ENCODE measurements around the gene MYH16. TPM values are rescaled to one million over a fixed set of nuclear protein-coding genes. Genes with fewer than 3 reads are reported as not detected.

Gene MYH16
- total and polyA plus RNA-seq, 9 of the 15 experiments (the other 6 are each of a cell fraction or from before 2014, with no cell fraction given): 0.09 TPM; not detected in 8

DNA sequence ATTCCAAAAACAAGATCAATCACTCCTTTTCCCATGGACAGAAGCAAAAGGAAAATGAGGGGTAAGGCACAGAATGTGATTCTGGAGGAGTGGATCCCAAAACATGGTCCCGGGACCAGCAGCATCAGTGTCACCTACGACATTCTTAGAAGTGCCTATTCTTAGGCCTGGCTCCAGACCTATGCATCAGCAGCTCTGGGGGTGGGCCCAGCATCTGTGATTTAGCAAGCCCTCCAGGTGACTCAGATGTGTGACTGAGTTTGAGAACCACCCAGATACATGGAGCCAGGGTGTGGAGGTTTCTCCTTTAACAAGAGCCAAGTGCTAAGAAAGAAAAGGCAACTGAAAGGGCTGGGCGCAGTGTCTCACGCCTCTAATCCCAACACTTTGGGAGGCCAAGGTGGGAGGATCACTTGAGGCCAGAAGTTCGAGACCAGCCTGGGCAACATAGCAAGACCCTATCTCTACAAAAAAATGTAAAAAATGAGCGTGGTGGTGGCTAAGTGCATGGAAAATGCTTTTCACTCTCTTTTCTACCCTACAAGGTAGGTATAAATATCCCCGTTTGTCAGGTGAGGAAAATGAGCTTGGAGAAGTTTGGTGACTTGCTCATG, 35.9 kb downstream of the MYH16 start:
- H4K20me1 ChIP-seq (replicated peaks; ENCODE audit: control insufficient read depth, insufficient read depth, low read length): peaks cover 5% of the 10 kb centered on the region; the same call in 1 of the 2 replicates
- in situ Hi-C loops (cut with MboI): no loop called here
- no peak overlapping the region for H3K9ac ChIP-seq (ENCODE audit: insufficient read depth in 1 of 2, low read depth in 2 of 2, low read length in 2 of 2)
- no peak overlapping the region for H3K4me2 ChIP-seq (ENCODE audit: insufficient read depth, low read length)
- TF ChIP-seq ZNF121 (CRISPR knock-in tag; conservative IDR thresholded peaks at IDR 0.05) (peak; percentile 77), ZNF41 (CRISPR knock-in tag; conservative IDR thresholded peaks at IDR 0.05) (no peak), SOX6 (IDR thresholded peaks at IDR 0.05) (no peak)
- POLR2A ChIA-PET: interaction anchor here (0.5 kb wide), 1 partner anchor 13 kb away, joined by 3 read pairs; no protein-coding TSS in a partner anchor
- CTCF ChIA-PET (ENCODE audit: low intra/inter-chr PET ratio): no interaction called here
- H3K9me3 ChIP-seq (replicated peaks; ENCODE audit: control insufficient read depth, insufficient read depth, low read depth, low read length): no peaks in the 10 kb centered on the region; the same call in 1 of the 2 replicates
- no peaks in the 10 kb centered on the region for H3K9me1 ChIP-seq (ENCODE audit: control insufficient read depth, insufficient read depth, low read length)
- intact Hi-C loops (cut with micrococcal nuclease): no loop called here
- H3K27me3 ChIP-seq (ENCODE audit: control insufficient read depth in 2 of 2, insufficient read depth in 2 of 2, low read length in 2 of 2): peaks cover 39 to 65% of the 10 kb centered on the region in 2 experiments
- no peak for FAIRE-seq
- no peak overlapping the region for H2AFZ ChIP-seq (ENCODE audit: low read depth, low read length)
- BruUV-seq (replicated peaks): no TSS peak
- no peak overlapping the region for H3K27ac ChIP-seq (ENCODE audit: extremely low read depth, low read depth, low read length)
- no peaks in the 10 kb centered on the region for H3K4me1 ChIP-seq (replicated peaks in 1 of 2; ENCODE audit: control insufficient read depth in 2 of 2, insufficient read depth in 2 of 2, low read length in 2 of 2)
- H3K79me2 ChIP-seq (ENCODE audit: control insufficient read depth, insufficient read depth, low read length): no peaks in the 10 kb centered on the region
- WGBS (ENCODE audit: insufficient coverage, low coverage, missing lambda C conversion rate): 6% methylated on average over 7 of the region's 7 CpGs
- H3K4me3 ChIP-seq: no peak overlapping the region
- ATAC-seq: no peak
- no peaks in the 10 kb centered on the region for H3K36me3 ChIP-seq (ENCODE audit: control insufficient read depth, insufficient read depth, low read length)
- DNase-seq (ENCODE audit: extremely low read depth in 1 of 4, low spot score in 3 of 4): no peak

DNA sequence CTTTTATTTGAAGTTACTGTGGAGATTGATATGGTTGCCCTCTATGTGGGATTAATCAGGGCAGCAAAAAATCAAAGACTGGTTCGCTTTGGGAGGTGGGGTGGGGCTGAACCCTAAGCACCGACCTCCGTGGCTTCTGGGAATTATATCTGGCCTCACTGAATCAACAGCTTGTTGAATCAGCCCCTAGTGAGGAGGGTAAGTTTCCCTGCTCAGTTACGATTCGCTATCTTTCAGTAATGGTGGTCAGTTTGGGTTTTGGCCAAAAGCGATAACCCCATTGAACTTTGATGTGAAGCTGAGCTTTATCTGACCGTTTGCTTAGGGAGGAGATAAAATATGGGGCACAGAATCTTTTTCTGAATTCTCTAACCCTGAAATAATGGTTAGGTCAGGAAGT, 36.5 kb downstream of the MYH16 start:
- in situ Hi-C loops (cut with MboI): no loop called here
- no peaks in the 10 kb centered on the region; the same call in 1 of the 2 replicates for H3K9me3 ChIP-seq (replicated peaks; ENCODE audit: control insufficient read depth, insufficient read depth, low read depth, low read length)
- ATAC-seq: no peak
- no peaks in the 10 kb centered on the region for H3K4me1 ChIP-seq (replicated peaks in 1 of 2; ENCODE audit: control insufficient read depth in 2 of 2, insufficient read depth in 2 of 2, low read length in 2 of 2)
- no peak overlapping the region for H3K9ac ChIP-seq (ENCODE audit: insufficient read depth in 1 of 2, low read depth in 2 of 2, low read length in 2 of 2)
- peaks cover under 1% of the 10 kb centered on the region; the same call in 1 of the 2 replicates for H4K20me1 ChIP-seq (replicated peaks; ENCODE audit: control insufficient read depth, insufficient read depth, low read length)
- FAIRE-seq: no peak
- no peak for DNase-seq (ENCODE audit: extremely low read depth in 1 of 4, low spot score in 3 of 4)
- intact Hi-C loops (cut with micrococcal nuclease): no loop called here
- BruUV-seq (replicated peaks): no TSS peak
- peaks cover 36 to 60% of the 10 kb centered on the region in 2 experiments for H3K27me3 ChIP-seq (ENCODE audit: control insufficient read depth in 2 of 2, insufficient read depth in 2 of 2, low read length in 2 of 2)
- H3K4me3 ChIP-seq: no peak overlapping the region
- POLR2A ChIA-PET: no interaction called here
- no peaks in the 10 kb centered on the region for H3K79me2 ChIP-seq (ENCODE audit: control insufficient read depth, insufficient read depth, low read length)
- no peaks in the 10 kb centered on the region for H3K9me1 ChIP-seq (ENCODE audit: control insufficient read depth, insufficient read depth, low read length)
- CTCF ChIA-PET (ENCODE audit: low intra/inter-chr PET ratio): no interaction called here
- no peak overlapping the region for H3K4me2 ChIP-seq (ENCODE audit: insufficient read depth, low read length)
- WGBS (ENCODE audit: insufficient coverage, low coverage, missing lambda C conversion rate): 2% methylated on average over 7 of the region's 7 CpGs
- no peaks in the 10 kb centered on the region for H3K36me3 ChIP-seq (ENCODE audit: control insufficient read depth, insufficient read depth, low read length)
- no peak overlapping the region for H2AFZ ChIP-seq (ENCODE audit: low read depth, low read length)
- H3K27ac ChIP-seq (ENCODE audit: extremely low read depth, low read depth, low read length): no peak overlapping the region
- TF ChIP-seq TEAD4 (IDR thresholded peaks at IDR 0.05; ENCODE audit: low read length) (peak; percentile 42; the same call in 1 of the 2 replicates), TEAD4 (CRISPR knock-in tag; IDR thresholded peaks at IDR 0.05; ENCODE audit: borderline replicate concordance) (no peak), NFIC (IDR thresholded peaks at IDR 0.05) (peak; percentile 67), NFRKB (IDR thresholded peaks at IDR 0.05; ENCODE audit: low read depth) (no peak), ZNF316 (IDR thresholded peaks at IDR 0.05) (no peak), TAF1 (IDR thresholded peaks at IDR 0.05; ENCODE audit: control insufficient read depth, extremely low read depth, insufficient read depth, low read length, severe bottlenecking) (no peak), ZNF133 (CRISPR knock-in tag; IDR thresholded peaks at IDR 0.05) (no peak), HNRNPUL1 (IDR thresholded peaks at IDR 0.05; ENCODE audit: low read length) (no peak), CBFA2T3 (IDR thresholded peaks at IDR 0.05) (peak; percentile 65), NR2C1 (IDR thresholded peaks at IDR 0.05) (no peak), NR2C1 (tag; IDR thresholded peaks at IDR 0.05) (no peak), ZKSCAN8 (CRISPR knock-in tag; IDR thresholded peaks at IDR 0.05) (no peak), ZNF785 (CRISPR knock-in tag; IDR thresholded peaks at IDR 0.05) (no peak), NCOA6 (IDR thresholded peaks at IDR 0.05) (no peak), CBFA2T2 (conservative IDR thresholded peaks at IDR 0.05) (peak; percentile 45; the same call in 1 of the 2 replicates)
- TF ChIP-seq, protein P1, sequence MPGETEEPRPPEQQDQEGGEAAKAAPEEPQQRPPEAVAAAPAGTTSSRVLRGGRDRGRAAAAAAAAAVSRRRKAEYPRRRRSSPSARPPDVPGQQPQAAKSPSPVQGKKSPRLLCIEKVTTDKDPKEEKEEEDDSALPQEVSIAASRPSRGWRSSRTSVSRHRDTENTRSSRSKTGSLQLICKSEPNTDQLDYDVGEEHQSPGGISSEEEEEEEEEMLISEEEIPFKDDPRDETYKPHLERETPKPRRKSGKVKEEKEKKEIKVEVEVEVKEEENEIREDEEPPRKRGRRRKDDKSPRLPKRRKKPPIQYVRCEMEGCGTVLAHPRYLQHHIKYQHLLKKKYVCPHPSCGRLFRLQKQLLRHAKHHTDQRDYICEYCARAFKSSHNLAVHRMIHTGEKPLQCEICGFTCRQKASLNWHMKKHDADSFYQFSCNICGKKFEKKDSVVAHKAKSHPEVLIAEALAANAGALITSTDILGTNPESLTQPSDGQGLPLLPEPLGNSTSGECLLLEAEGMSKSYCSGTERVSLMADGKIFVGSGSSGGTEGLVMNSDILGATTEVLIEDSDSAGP (CRISPR knock-in tag; IDR thresholded peaks at IDR 0.05): no peak

Data from K562 (cell line).